NT2/D1 (cell line): ENCODE measurements around the gene DDX11.
"Not testable (repeated sequence)": the region's sequence is repeated elsewhere in the genome, so short reads cannot be mapped to it uniquely, and the experiment has no call there.

Experiments
- SUZ12 ChIP-seq: IDR thresholded peaks from 2 replicates; pipeline ENCODE4 v1.6.1; 2011; ENCODE audit not compliant: insufficient read length, insufficient read depth; ENCODE audit errors: extremely low read depth
- YY1 ChIP-seq: IDR thresholded peaks from 2 replicates; pipeline ENCODE4 v1.6.1; 2011; ENCODE audit not compliant: insufficient read length, insufficient read depth
- ZNF274 ChIP-seq: IDR thresholded peaks from 2 replicates; pipeline ENCODE4 v1.6.1; 2011; ENCODE audit warnings: mild to moderate bottlenecking, low read depth, low read length

GRCh38 chr12:31110263-31110662 is 36.6 kb downstream of the DDX11 start:
- not testable (repeated sequence) for TF ChIP-seq YY1, ZNF274, SUZ12
